ENCODE data around the gene KATNBL1. TPM values are rescaled to one million over a fixed set of nuclear protein-coding genes. Genes with fewer than 3 reads are reported as not detected.

The KATNBL1 gene
- total and polyA plus RNA-seq, 9 of the 15 experiments (the other 6 are each of a cell fraction or from before 2014, with no cell fraction given) = 6.6 to 46.0 (median 24.0) TPM

- TF ChIP-seq RBBP5 (IDR thresholded peaks at IDR 0.05; ENCODE audit: borderline replicate concordance, insufficient read depth, low read length, poor library complexity, severe bottlenecking) (peak; percentile 6), SOX6 (IDR thresholded peaks at IDR 0.05) (0 out of 2 replicates have a peak, but pooled peaks have one; percentile 13), RAD21 (CRISPR knock-in tag; conservative IDR thresholded peaks at IDR 0.05 in 1 of 2, IDR thresholded peaks at IDR 0.05 in 1 of 2) (0 out of 4 replicates have a peak, but pooled peaks of 1 of the 2 experiments have one; percentile 1), CHD1 (IDR thresholded peaks at IDR 0.05; ENCODE audit: low read length) (peak; percentile 36), TAF1 (IDR thresholded peaks at IDR 0.05; ENCODE audit: control insufficient read depth, extremely low read depth, insufficient read depth, low read length, severe bottlenecking) (peak; percentile 42), ZKSCAN8 (CRISPR knock-in tag; IDR thresholded peaks at IDR 0.05) (peak; percentile 68; the same call in 1 of the 2 replicates), TBL1XR1 (IDR thresholded peaks at IDR 0.05; ENCODE audit: low read length in 2 of 2) (no peak), NONO (IDR thresholded peaks at IDR 0.05; ENCODE audit: low read depth in 2 of 2, low read length in 1 of 2) (no peak), ZBTB2 (IDR thresholded peaks at IDR 0.05) (no peak), SUPT5H (IDR thresholded peaks at IDR 0.05) (peak; percentile 10), ZNF384 (IDR thresholded peaks at IDR 0.05; ENCODE audit: low read depth, low read length) (peak; percentile 26; the same call in 1 of the 2 replicates), PBX2 (CRISPR knock-in tag; IDR thresholded peaks at IDR 0.05; ENCODE audit: low read depth) (no peak), PBX2 (tag; conservative IDR thresholded peaks at IDR 0.05; ENCODE audit: low read depth) (no peak), ZNF639 (CRISPR knock-in tag; conservative IDR thresholded peaks at IDR 0.05 in 1 of 2, IDR thresholded peaks at IDR 0.05 in 1 of 2) (0 out of 4 replicates have a peak, but pooled peaks of 1 of the 2 experiments have one; percentile 16), ZNF589 (CRISPR knock-in tag; IDR thresholded peaks at IDR 0.05; ENCODE audit: low read depth) (peak; percentile 1; the same call in 1 of the 2 replicates), CBFA2T3 (IDR thresholded peaks at IDR 0.05) (no peak), BRD9 (IDR thresholded peaks at IDR 0.05; ENCODE audit: low read depth, partially characterized antibody) (peak; percentile 50), ATF6 (CRISPR knock-in tag; IDR thresholded peaks at IDR 0.05) (peak; percentile 61; the same call in 1 of the 2 replicates), YBX1 (IDR thresholded peaks at IDR 0.05) (no peak)
These were observed 14.2 kb upstream of the KATNBL1 start (continued) for GRCh38 chr15:34223904-34224596.

Measured in K562 (cell line).